Measurements from ENCODE around the gene CDC42EP4.

DNA sequence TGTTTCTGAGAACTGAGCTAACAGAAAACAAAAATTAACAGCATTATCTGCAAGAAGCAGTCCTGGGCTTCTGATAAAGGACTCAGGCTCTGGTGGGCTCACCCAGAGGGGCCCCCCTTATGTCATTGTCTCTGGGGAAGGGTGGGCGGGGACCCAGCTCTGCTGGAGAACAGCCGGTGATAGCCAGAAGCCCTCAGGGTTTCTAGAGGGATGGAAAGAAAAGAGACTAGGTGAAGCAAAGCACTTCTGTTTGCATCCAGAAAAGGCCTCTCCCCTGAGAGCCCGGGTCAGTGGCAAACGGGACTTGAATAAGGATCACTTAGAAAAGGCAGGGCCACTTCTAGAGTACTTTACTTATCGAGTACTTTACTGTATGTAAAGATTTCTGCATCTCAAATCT, 7.0 kb upstream of the CDC42EP4 start:
- TF ChIP-seq CTCF (IDR thresholded peaks at IDR 0.05) (no peak), POLR2A (IDR thresholded peaks at IDR 0.05) (no peak), EP300 (IDR thresholded peaks at IDR 0.05; ENCODE audit: low read depth) (no peak), POLR2AphosphoS5 (IDR thresholded peaks at IDR 0.05) (no peak)
